Gastroesophageal sphincter (tissue), 3 donors: ENCODE data around the gene PRKAG2.

Source experiments
- EP300 ChIP-seq: sonication (generic); formaldehyde crosslinking; IDR thresholded peaks from one replicate; pipeline ENCODE4 v1.6.1; 2017; ENCODE audit warnings: antibody characterized with exemption, mild to moderate bottlenecking
- POLR2A ChIP-seq, 2 donors: fragments of 450-650 bp; IDR thresholded peaks; one replicate each; pipeline ENCODE4 v1.6.1; 2017; ENCODE audit warnings: antibody characterized with exemption in 2 of 2, mild to moderate bottlenecking in 2 of 2, moderate library complexity in 1 of 2
- TF ChIP-seq, protein P1 (sequence below), 4 experiments: fragments of 200-600 bp in 2 of 4; fragments of 450-650 bp in 2 of 4; sonication (generic) in 1 of 4; IDR thresholded peaks; one replicate each; pipeline ENCODE4 v1.5.1; 2017 to 2019; ENCODE audit warnings: antibody characterized with exemption in 4 of 4, mild to moderate bottlenecking in 2 of 4, moderate library complexity in 2 of 4

GRCh38 chr7:151512353-151512752 lies 364.6 kb downstream of the PRKAG2 start:
- TF ChIP-seq POLR2A (IDR thresholded peaks at IDR 0.05) (no peak), EP300 (no peak)
- TF ChIP-seq, protein P1, sequence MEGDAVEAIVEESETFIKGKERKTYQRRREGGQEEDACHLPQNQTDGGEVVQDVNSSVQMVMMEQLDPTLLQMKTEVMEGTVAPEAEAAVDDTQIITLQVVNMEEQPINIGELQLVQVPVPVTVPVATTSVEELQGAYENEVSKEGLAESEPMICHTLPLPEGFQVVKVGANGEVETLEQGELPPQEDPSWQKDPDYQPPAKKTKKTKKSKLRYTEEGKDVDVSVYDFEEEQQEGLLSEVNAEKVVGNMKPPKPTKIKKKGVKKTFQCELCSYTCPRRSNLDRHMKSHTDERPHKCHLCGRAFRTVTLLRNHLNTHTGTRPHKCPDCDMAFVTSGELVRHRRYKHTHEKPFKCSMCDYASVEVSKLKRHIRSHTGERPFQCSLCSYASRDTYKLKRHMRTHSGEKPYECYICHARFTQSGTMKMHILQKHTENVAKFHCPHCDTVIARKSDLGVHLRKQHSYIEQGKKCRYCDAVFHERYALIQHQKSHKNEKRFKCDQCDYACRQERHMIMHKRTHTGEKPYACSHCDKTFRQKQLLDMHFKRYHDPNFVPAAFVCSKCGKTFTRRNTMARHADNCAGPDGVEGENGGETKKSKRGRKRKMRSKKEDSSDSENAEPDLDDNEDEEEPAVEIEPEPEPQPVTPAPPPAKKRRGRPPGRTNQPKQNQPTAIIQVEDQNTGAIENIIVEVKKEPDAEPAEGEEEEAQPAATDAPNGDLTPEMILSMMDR (IDR thresholded peaks at IDR 0.05) = no peak
